HG03103 (cell line): ENCODE measurements around the gene PDE6B.

Experiments
- ATAC-seq: cut with Tn5 transposase; IDR thresholded peaks from one replicate; pipeline ENCODE4 v1.9.1; 2021; ENCODE audit warnings: low read depth; ENCODE audit not compliant: unreplicated experiment

The PDE6B gene

DNA sequence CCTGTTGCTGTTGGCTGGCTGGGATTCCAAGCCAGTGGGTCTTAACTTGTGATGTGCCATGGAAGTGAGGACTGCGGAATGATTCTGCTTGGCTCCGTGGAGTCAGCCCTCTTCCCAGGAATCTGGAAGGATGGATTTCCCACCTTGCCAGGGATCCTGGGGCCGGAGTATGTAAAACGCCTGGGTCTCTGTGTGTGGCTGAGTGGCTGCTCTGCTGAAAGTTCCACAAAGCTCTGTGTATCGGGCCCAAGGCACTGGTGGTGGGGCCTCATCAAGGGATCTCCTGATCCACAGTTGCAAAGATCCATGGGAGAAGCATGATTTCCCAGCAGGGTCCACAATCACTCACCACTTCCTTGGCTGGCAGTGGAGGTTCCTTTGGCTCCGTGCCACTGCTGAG lies 25.2 kb upstream of the PDE6B start:
- ATAC-seq, result no peak

DNA sequence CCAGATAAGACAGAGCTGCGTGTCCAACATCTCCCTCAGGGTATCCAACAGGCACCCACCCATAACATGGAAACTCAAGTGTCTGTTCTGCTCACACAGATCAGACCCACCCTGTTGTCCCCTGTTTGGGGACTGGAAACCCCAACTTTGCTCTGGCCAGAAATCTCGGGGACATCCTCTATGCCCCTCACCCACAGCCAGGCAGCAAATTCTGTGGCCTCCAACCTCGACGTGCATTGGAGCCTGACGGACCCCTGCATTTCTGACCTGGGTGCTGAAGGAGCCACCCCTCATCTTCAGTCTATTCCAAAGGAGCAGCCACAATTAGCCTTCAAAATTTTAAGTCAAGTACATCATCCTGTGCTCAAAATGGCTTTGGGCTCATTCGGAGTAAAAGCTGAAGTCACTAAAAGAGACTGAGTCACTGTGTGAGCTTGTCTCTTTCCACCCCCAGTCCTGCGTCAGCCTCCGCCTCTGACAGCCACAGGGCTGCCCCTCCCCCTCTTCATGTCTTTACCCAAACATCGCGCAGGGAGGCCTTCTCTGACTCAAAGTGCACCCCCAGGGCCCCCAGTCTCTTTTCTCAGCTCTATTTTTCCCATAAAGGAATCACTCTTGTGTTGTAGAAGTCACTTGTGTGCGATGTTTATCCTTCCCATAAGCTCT lies 24.4 kb upstream of the PDE6B start:
- no peak for ATAC-seq

- no peak for ATAC-seq
These were observed 23.5 kb upstream of the PDE6B start for GRCh38 chr4:601612-602558.

DNA sequence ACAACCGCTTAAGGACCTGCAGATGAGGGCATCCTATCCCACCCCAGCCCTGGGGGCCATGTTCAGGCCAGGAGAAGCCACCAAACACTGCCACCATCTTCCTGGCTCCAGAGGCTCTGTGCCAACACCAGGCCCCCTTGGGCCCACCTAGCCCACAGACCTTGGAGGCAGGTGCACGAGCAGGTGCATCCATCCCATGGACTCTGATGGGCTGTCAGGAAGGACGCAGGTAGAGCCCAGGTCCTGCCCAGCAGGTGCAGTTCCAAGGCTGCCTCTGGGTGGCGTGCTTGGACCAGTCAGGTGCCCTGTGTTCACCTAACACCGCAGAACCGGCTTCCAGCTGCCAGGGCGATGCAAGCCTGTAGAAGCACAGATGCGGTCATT lies 22.8 kb upstream of the PDE6B start:
- no peak for ATAC-seq

GRCh38 chr4:604131-604530 lies 21.2 kb upstream of the PDE6B start:
- no peak for ATAC-seq

DNA sequence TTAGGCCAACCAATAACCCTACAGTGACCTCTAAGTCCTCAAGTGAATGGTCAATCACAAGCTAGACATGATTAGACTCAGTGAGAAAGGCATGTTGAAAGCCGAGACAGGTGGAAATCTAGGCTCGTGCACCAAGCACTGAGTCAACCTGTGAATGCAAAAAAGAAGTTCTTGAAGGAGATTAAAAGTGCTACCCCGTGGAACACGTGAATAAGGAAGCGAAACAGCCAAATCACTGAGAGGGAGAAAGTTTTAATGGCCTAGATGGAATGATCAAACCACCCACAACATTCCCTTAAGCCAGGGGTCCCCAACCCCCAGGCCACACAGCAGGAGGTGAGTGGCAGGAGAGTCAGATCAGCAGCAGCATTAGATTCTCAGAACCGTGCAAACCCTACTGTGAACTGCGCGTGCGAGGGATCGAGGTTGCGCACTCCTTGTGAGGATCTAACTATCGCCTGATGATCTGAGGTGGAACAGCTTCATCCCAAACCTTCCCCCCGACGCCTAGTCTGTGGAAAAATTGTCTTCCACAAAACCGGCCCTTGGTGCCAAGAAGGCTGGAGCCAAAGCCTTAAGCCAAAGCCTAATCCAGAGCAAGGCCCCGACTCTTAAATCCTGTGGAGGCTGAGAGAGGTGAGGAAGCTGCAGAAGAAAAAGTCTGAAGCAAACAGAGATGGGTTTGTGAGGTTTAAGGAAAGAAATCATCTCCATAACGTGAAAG lies 19.5 kb upstream of the PDE6B start:
- ATAC-seq, result no peak

DNA sequence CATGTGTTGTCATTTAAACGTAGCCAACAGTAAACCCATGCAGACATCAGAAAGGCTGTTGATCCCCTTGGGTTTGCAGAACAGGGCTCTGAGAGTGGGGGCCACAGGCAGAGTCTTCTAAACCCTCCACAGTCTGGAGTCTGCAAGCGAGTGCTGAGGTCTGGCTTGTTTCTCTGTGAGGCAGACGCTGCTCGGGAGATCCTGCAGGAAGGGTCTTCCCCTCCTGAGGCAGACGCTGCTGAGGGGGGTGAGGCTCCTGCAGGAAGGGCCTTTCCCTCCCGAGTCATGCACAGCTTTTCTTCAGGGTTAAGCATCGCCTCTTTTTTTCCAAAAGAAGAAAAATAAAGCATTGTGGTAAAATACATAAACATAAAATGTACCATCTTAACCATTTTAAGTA lies 17.1 kb upstream of the PDE6B start:
- ATAC-seq, result no peak

DNA sequence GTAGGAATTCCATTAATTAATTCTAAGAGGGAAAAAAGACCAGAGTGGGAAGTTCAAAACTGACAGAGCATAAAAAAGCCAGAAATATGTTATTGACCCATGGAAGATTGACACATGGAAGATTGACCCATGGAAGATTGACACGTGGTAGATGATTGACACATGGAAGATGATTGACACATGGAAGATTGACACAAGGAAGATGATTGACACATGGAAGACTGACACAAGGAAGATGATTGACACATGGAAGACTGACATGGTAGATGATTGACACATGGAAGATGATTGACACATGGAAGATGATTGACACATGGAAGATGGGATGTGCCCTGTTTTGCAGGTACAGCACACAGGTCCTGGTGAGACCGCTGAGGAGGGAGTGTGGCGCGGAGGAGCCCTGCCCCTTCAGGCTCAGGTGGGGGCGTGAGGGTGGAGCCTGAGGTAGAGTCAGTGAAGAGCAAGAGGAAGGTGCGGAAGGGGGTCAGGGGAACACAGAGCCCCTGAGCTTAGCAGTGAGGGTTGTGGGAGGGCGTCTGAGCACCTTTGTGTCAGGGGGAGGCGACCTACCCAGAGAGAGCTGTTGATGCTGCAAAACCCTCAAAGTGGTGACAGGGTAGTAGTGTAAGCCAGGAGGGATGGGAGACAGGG lies 15.8 kb upstream of the PDE6B start:
- ATAC-seq, result no peak

DNA sequence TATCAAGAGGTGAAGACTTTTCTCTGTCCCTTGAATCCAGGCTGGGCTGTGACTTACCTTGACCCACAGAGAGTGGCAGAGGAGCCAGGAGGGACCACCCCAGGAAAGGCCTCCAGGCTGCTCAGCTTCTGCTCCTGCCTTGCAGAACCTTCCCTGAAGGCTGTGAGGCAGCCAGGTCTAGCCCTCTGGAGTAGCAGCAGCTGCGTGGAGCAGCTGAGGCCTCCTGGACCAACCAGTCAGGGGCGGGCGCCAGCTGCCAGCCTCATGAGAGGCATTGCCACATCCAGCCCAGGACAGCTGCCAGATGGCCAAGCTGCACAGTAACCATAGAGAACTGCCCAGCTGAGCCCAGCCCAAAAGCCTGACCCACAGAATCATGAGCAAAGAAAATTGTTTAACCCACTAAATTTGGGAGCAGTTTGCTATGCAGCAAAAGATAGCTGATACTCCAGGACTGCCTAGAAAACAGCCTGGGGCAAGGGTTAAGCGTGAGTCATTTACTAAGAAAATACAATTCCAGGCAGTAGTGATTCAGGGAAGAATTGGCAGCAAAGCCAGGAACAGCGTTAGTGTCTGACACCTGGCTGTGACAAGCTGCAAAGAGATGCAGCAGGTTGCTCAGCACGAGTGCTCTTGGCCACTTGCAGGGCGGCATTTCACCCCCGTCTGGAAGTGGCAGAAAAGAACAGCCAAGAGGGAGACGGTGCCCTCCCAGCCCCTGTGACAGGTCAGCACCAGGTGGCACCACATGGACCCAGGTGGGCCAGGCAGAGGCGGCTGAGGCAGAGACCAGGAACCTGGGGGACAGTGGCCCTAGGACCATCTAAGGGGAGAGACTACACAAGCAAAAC lies 14.7 kb upstream of the PDE6B start:
- ATAC-seq, result no peak

- ATAC-seq, result no peak
These were observed 13.2 kb upstream of the PDE6B start for GRCh38 chr4:612052-612748.

GRCh38 chr4:612749-613125 lies 12.6 kb upstream of the PDE6B start:
- ATAC-seq, result no peak

DNA sequence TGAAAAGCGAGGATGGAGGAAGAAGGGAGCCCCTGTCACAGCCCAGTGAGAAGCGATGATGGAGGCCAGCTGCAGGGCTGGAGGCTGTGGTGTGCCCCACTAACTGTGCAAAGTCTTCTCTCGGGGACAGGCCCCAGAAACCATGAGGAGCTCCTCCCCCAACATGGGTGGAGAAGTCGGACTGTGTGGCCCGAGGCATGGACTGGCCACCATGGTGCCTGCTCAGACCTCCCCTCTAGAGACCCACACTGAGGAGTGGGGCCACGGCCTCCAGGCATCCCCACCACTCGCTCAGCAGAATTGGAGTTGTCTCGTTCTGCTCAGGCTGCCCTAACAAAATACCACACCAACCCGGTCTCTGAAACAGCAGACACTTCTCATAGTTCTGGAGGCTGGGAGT lies 12.2 kb upstream of the PDE6B start:
- no peak for ATAC-seq

GRCh38 chr4:616091-616490 lies 9.3 kb upstream of the PDE6B start:
- no peak for ATAC-seq

DNA sequence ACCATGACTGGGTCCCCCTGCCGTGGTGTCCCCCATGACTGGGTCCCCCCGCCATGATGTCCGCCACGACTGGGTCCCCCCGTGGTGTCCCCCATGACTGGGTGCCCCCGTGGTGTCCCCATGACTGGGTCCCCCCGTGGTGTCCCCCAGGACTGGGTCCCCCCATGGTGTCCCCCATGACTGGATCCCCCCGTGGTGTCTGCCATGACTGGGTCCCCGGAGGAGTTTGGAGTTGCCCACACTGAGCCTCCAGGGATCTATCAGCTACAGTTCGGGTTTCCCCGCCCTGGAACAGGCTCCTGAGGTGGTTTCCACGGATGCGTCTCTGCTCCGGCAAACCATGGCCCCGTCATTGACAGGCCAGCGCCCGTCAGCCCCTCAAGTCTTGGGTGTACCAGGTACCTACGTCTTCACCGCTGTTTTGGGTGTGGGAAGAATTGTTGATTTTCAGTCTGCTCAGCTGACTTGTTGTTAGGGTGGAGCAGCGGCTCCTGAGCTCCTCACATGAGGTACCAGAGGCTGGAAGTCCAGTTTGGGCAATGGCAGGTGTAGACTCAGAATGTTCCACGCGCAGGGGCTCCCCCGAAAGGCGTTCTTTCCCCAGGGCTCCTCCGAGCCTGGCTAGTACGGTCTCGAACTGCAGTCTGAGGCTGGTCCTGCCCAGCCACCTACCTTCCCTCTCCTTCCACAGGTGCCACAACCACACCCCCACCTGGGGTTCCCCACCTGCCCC lies 8.3 kb upstream of the PDE6B start:
- ATAC-seq, result no peak

DNA sequence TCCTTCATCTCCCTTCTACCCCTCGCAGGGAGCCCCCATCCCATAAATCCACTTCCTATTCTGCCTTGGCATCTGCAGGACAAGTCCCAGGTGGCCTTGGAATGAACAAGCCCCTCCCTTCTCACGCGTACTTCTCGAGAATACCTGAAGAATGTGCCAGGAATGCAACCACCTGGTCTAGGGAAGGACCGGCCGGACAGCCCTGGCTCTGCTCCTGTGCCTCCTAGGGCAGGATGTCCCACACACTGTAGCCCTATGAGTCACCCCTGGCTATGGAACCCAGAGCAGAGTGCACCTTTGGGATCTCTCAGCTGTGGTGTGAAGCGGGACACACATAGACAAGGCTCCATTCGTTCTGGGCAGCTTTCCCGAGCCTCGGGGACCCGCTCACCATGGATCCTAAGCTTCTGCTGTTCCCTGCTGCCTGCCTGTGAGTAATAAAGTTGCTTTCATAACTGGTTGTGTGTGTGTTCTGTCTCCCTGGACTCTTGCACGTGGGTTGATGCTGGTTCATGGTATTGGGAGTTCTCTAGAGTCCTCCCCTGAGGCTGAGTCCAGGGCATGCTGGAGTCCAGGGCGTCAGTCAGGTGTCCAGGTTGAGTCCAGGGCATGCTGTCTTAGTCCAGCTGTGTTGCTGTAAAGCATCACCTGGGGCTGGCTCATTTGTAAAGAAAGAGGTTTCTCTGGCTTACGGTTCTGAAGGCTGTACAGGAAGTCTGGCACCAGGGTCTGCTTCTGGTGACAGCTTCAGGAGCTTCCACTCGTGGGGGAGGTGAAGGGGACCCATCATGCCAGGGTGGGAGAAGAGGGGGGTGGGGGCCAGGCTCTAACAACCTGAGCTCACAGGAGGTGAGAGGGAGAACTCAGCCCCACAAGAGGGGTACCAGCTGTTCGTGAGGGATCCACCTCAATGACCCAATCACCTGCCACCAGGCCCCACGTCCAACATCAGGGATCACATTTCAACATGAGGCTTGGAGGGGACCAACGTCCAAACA lies 7.4 kb upstream of the PDE6B start:
- no peak for ATAC-seq

GRCh38 chr4:620201-620600 lies 5.2 kb upstream of the PDE6B start:
- ATAC-seq, result no peak

GRCh38 chr4:620851-621261 lies 4.5 kb upstream of the PDE6B start:
- ATAC-seq, result no peak
